Measurements from ENCODE around the gene KMO.

KMO gene

DNA sequence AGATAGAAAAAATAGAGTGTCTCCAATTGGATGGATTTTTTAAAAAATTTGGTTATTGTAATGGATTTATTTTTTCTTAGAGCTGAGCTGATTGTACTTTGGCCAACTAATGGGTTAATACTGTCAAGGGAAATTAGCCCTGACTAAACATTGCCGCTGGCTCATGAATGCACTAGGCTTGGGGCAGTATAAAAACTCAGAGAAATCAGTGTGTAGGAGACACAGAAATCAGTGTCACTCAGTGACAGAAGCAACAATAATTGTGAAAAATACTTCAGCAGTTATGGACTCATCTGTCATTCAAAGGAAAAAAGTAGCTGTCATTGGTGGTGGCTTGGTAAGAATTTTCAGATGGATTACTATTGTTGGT, at the start of gene KMO:
Gene KMO (plus strand): TSS at position 217 of the 370 bp plus-strand sequence. CDS start 67 bp downstream, at position 284.
- Histone ChIP-seq H3K4me1 (ENCODE audit: control insufficient read depth, low read length) (peaks cover 57% of the 10 kb centered on the region), H3F3A (ENCODE audit: control insufficient read depth, insufficient read depth) (peaks cover 30% of the 10 kb centered on the region), H3K27me3 (ENCODE audit: control insufficient read depth, low read length) (no peaks in the 10 kb centered on the region), H3K9me3 (ENCODE audit: control insufficient read depth, insufficient read depth, low read length) (peaks cover 4% of the 10 kb centered on the region; the same call in 1 of the 2 replicates), H4K20me1 (ENCODE audit: control insufficient read depth, insufficient read depth, low read depth, low read length) (no peaks in the 10 kb centered on the region), H3K4me2 (ENCODE audit: low read length) (peak within 1 kb of the TSS; percentile 95), H3K4me3 (ENCODE audit: low read length) (peak within 1 kb of the TSS; percentile 87), H3K79me2 (ENCODE audit: control insufficient read depth, low read length) (peaks cover 39% of the 10 kb centered on the region), H3K36me3 (ENCODE audit: control insufficient read depth, low read length) (peaks cover 24% of the 10 kb centered on the region), H3K9me2 (replicated peaks; ENCODE audit: control insufficient read depth, low read length) (no peaks in the 10 kb centered on the region), H3K27ac (ENCODE audit: low read depth, low read length) (peak within 1 kb of the TSS; percentile 98)
- TF ChIP-seq, protein P1, sequence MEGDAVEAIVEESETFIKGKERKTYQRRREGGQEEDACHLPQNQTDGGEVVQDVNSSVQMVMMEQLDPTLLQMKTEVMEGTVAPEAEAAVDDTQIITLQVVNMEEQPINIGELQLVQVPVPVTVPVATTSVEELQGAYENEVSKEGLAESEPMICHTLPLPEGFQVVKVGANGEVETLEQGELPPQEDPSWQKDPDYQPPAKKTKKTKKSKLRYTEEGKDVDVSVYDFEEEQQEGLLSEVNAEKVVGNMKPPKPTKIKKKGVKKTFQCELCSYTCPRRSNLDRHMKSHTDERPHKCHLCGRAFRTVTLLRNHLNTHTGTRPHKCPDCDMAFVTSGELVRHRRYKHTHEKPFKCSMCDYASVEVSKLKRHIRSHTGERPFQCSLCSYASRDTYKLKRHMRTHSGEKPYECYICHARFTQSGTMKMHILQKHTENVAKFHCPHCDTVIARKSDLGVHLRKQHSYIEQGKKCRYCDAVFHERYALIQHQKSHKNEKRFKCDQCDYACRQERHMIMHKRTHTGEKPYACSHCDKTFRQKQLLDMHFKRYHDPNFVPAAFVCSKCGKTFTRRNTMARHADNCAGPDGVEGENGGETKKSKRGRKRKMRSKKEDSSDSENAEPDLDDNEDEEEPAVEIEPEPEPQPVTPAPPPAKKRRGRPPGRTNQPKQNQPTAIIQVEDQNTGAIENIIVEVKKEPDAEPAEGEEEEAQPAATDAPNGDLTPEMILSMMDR (IDR thresholded peaks at IDR 0.05; ENCODE audit: low read depth, low read length, poor library complexity, severe bottlenecking) = no peak

DNA sequence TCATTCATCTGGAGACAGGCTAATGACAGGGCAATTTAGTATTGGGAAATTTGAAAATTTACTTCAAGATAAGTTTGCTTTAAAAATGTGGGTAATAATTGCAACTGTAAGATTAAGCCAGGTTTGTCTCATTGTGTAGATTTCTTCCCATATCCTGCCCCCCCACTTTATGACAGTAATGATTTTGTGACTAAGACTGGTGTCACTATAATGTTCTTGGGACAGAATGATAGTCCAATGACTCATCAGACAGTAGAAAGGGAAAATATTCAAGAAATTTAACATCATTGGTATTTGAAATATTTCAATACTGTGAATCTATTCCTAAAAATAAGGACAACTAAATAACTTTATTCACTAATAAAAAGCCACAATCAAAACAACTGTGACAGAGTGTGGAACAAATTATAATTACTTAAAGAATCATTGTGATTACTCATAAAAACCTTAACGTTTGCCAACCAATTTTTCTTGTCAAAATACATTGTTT, 49.4 kb upstream of the KMO start:
- Histone ChIP-seq H3K79me2 (ENCODE audit: control insufficient read depth, low read length) (no peaks in the 10 kb centered on the region), H3K9me2 (replicated peaks; ENCODE audit: control insufficient read depth, low read length) (no peaks in the 10 kb centered on the region), H3K27ac (ENCODE audit: low read depth, low read length) (no peak overlapping the region), H3K4me2 (ENCODE audit: low read length) (no peak overlapping the region), H3K9me3 (ENCODE audit: control insufficient read depth, insufficient read depth, low read length) (no peaks in the 10 kb centered on the region), H3K4me3 (ENCODE audit: low read length) (no peak overlapping the region), H4K20me1 (ENCODE audit: control insufficient read depth, insufficient read depth, low read depth, low read length) (no peaks in the 10 kb centered on the region), H3F3A (ENCODE audit: control insufficient read depth, insufficient read depth) (no peaks in the 10 kb centered on the region), H3K27me3 (ENCODE audit: control insufficient read depth, low read length) (no peaks in the 10 kb centered on the region), H3K36me3 (ENCODE audit: control insufficient read depth, low read length) (no peaks in the 10 kb centered on the region), H3K4me1 (ENCODE audit: control insufficient read depth, low read length) (peaks cover 6% of the 10 kb centered on the region; the same call in 1 of the 2 replicates)
- TF ChIP-seq, protein P1 (IDR thresholded peaks at IDR 0.05; ENCODE audit: low read depth, low read length, poor library complexity, severe bottlenecking) = no peak
- TF ChIP-seq EZH2phosphoT487 (IDR thresholded peaks at IDR 0.05; ENCODE audit: borderline replicate concordance, low read length) = no peak

DNA sequence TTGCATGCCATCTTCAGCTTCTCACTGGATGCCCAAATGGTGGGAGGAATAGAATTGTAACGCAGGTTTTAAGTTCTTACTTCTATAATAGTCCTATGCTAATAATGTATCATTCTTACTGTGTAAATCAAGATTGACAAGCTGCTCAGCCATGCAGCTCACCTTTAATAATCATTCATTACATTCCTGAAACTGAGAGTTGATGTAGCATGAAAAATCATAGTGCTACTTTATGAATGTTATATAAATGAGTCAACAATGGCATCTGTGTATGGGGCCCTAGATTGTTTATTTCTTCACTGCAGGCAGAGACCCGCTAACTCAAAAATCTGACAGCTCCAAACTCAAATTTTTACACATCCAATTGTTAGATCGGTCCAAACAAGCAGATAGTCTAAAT, 47.0 kb upstream of the KMO start:
- peaks cover 3% of the 10 kb centered on the region; the same call in 1 of the 2 replicates for H3K4me1 ChIP-seq (ENCODE audit: control insufficient read depth, low read length)

More for the DNA sequence above, 47.0 kb upstream of the KMO start:
- no peaks in the 10 kb centered on the region for H3K9me3 ChIP-seq (ENCODE audit: control insufficient read depth, insufficient read depth, low read length)
- H3K4me3 ChIP-seq (ENCODE audit: low read length) = no peak overlapping the region
- H4K20me1 ChIP-seq (ENCODE audit: control insufficient read depth, insufficient read depth, low read depth, low read length) = no peaks in the 10 kb centered on the region
- no peaks in the 10 kb centered on the region for H3F3A ChIP-seq (ENCODE audit: control insufficient read depth, insufficient read depth)
- H3K9me2 ChIP-seq (replicated peaks; ENCODE audit: control insufficient read depth, low read length) = no peaks in the 10 kb centered on the region
- no peaks in the 10 kb centered on the region for H3K27me3 ChIP-seq (ENCODE audit: control insufficient read depth, low read length)
- TF ChIP-seq, protein P1 (IDR thresholded peaks at IDR 0.05; ENCODE audit: low read depth, low read length, poor library complexity, severe bottlenecking) = no peak
- no peak for TF ChIP-seq EZH2phosphoT487 (IDR thresholded peaks at IDR 0.05; ENCODE audit: borderline replicate concordance, low read length)
- H3K36me3 ChIP-seq (ENCODE audit: control insufficient read depth, low read length) = no peaks in the 10 kb centered on the region
- no peaks in the 10 kb centered on the region for H3K79me2 ChIP-seq (ENCODE audit: control insufficient read depth, low read length)
- no peak overlapping the region for H3K27ac ChIP-seq (ENCODE audit: low read depth, low read length)
- no peak overlapping the region for H3K4me2 ChIP-seq (ENCODE audit: low read length)
